HG03432 (cell line): ENCODE results near the gene DDX51.
A peak's percentile ranks its signal among the peaks of the same experiment; 100 is the strongest.

Experiments
- ATAC-seq: cut with Tn5 transposase; IDR thresholded peaks from one replicate; pipeline ENCODE4 v1.9.1; 2021; ENCODE audit warnings: mild to moderate bottlenecking, moderate library complexity; ENCODE audit not compliant: unreplicated experiment

The DDX51 gene

GRCh38 chr12:132144115-132144809, at the start of gene DDX51, which contains the start of gene NOC4L:
Gene DDX51, minus strand, starts transcription at chr12:132144319. Its CDS starts 23 bp downstream, at chr12:132144296.
Gene NOC4L, plus strand, starts transcription at chr12:132144457. Its CDS starts 32 bp downstream, at chr12:132144489.
- peak; percentile 83 for ATAC-seq

- no peak for ATAC-seq
These were observed 47.8 kb upstream of the DDX51 start for GRCh38 chr12:132191715-132192553.

GRCh38 chr12:132190834-132191500, 46.8 kb upstream of the DDX51 start:
- ATAC-seq = no peak

- peak; percentile 33 for ATAC-seq
These were observed 46.1 kb upstream of the DDX51 start for GRCh38 chr12:132190012-132190755.

- peak; percentile 93 for ATAC-seq
These were observed 45.4 kb upstream of the DDX51 start for GRCh38 chr12:132189378-132190011.

GRCh38 chr12:132188916-132189325, 44.8 kb upstream of the DDX51 start:
- peak; percentile 1 for ATAC-seq

- no peak for ATAC-seq
These were observed 44.4 kb upstream of the DDX51 start for GRCh38 chr12:132188451-132188901.

- no peak for ATAC-seq
These were observed 43.7 kb upstream of the DDX51 start for GRCh38 chr12:132187646-132188450.

GRCh38 chr12:132186857-132187620, 42.9 kb upstream of the DDX51 start:
- no peak for ATAC-seq

- no peak for ATAC-seq
These were observed 42.2 kb upstream of the DDX51 start for GRCh38 chr12:132186208-132186856.

- no peak for ATAC-seq
These were observed 41.6 kb upstream of the DDX51 start for GRCh38 chr12:132185705-132186104.

- no peak for ATAC-seq
These were observed 38.7 kb upstream of the DDX51 start for GRCh38 chr12:132182711-132183365.

GRCh38 chr12:132182206-132182710, 38.1 kb upstream of the DDX51 start:
- no peak for ATAC-seq

GRCh38 chr12:132181570-132182200, 37.6 kb upstream of the DDX51 start:
- ATAC-seq = no peak

- no peak for ATAC-seq
These were observed 36.8 kb upstream of the DDX51 start for GRCh38 chr12:132180648-132181546.
